PC-9 (cell line): ENCODE data around the gene TPD52L1. TPM values are rescaled to one million over a fixed set of nuclear protein-coding genes. Genes with fewer than 3 reads are reported as not detected.
"Not testable (repeated sequence)": the region's sequence is repeated elsewhere in the genome, so short reads cannot be mapped to it uniquely, and the experiment has no call there.

ENCODE experiments used
- BruUV-seq: library from RNA; stranded (reverse); fragments of 400-500 nt; replicated peaks from 2 replicates; lab custom pipeline; 2021; lab: Mats Ljungman, UMichigan
- CTCF ChIA-PET: fragments of 300-600 bp; sonication (Branson Sonifier 250); formaldehyde crosslinking; loops from one replicate; lab custom pipeline; 2022; ENCODE audit warnings: antibody characterized with exemption; lab: Charles Lee
- POLR2A ChIA-PET: fragments of 300-600 bp; sonication (Branson Sonifier 250); formaldehyde crosslinking; loops from one replicate; lab custom pipeline; 2022; ENCODE audit warnings: antibody characterized with exemption; ENCODE audit not compliant: unreplicated experiment; lab: Charles Lee
- DNase-seq, 2 experiments: peaks; one replicate each; pipeline versions ENCODE4 v3.0.0 to v3.0.0-alpha.2; 2015 to 2022; ENCODE audit warnings: mixed read lengths in 1 of 2
- H2AFZ ChIP-seq: fragments of 200-600 bp; sonication (generic); 2 replicates; pipeline ENCODE4 v1.8.1; 2017; ENCODE audit warnings: antibody characterized with exemption
- H3F3A ChIP-seq: fragments of 200-600 bp; sonication (generic); 2 replicates; pipeline ENCODE4 v1.8.1; 2017; ENCODE audit warnings: antibody characterized with exemption, mild to moderate bottlenecking, low read depth; ENCODE audit not compliant: insufficient read depth
- H3K27ac ChIP-seq: fragments of 200-600 bp; sonication (generic); 2 replicates; pipeline ENCODE4 v1.6.1; 2016; ENCODE audit warnings: mixed run types
- H3K27me3 ChIP-seq: fragments of 200-600 bp; sonication (generic); 2 replicates; pipeline ENCODE4 v1.6.1; 2016; ENCODE audit warnings: low read depth, mixed run types; ENCODE audit not compliant: insufficient read depth
- H3K36me3 ChIP-seq: fragments of 200-600 bp; sonication (generic); 2 replicates; pipeline ENCODE4 v1.6.1; 2016; ENCODE audit warnings: low read depth, mixed run types
- H3K4me1 ChIP-seq: fragments of 200-600 bp; sonication (generic); replicated peaks from 2 replicates; pipeline ENCODE4 v1.6.1; 2016; ENCODE audit warnings: mixed run types; ENCODE audit not compliant: insufficient read depth
- H3K4me2 ChIP-seq: fragments of 200-600 bp; sonication (generic); 2 replicates; pipeline ENCODE4 v1.6.1; 2017; ENCODE audit warnings: mixed run types
- H3K4me3 ChIP-seq: fragments of 200-600 bp; sonication (generic); 2 replicates; pipeline ENCODE4 v1.6.1; 2016; ENCODE audit warnings: mixed run types
- H3K79me2 ChIP-seq: fragments of 200-600 bp; sonication (generic); 2 replicates; pipeline ENCODE4 v1.6.1; 2017; ENCODE audit warnings: low read depth, mixed run types
- H3K9me2 ChIP-seq: fragments of 200-600 bp; sonication (generic); 2 replicates; pipeline ENCODE4 v1.8.1; 2017; ENCODE audit warnings: mild to moderate bottlenecking; ENCODE audit not compliant: insufficient read depth
- H3K9me3 ChIP-seq: fragments of 200-600 bp; sonication (generic); 2 replicates; pipeline ENCODE4 v1.8.1; 2016; ENCODE audit warnings: low read depth; ENCODE audit not compliant: insufficient read depth
- H4K20me1 ChIP-seq: fragments of 200-600 bp; sonication (generic); 2 replicates; pipeline ENCODE4 v1.8.1; 2017; ENCODE audit not compliant: insufficient read depth
- CTCF ChIP-seq: fragments of 200-600 bp; sonication (generic); conservative IDR thresholded peaks from 2 replicates; pipeline ENCODE4 v1.6.1; 2017; ENCODE audit warnings: mixed run types, antibody characterized with exemption, mild to moderate bottlenecking, moderate library complexity
- EZH2 ChIP-seq: fragments of 200-600 bp; sonication (generic); IDR thresholded peaks from 2 replicates; pipeline ENCODE4 v1.8.0; 2017; ENCODE audit warnings: antibody characterized with exemption, low read depth
- intact Hi-C: fragments of 100-400 bp; cut with micrococcal nuclease; formaldehyde crosslinking; loops from one replicate; pipeline ENCODE4 v1.10.0; 2022; ENCODE audit not compliant: unreplicated experiment
- total RNA-seq: library from RNA; stranded (reverse); gene quantifications from 2 replicates; pipeline ENCODE4 v1.2.3, GENCODE V29; 2021

TPD52L1 gene
- total RNA-seq, 1 experiment from 2014 or later, result 203 TPM

- Histone ChIP-seq H3F3A (no peaks in the 10 kb centered on the region), H3K4me1 (peaks cover 19% of the 10 kb centered on the region), H3K36me3 (no peaks in the 10 kb centered on the region), H4K20me1 (no peaks in the 10 kb centered on the region), H3K27me3 (no peaks in the 10 kb centered on the region), H3K4me2 (peak overlapping the region; percentile 33), H3K79me2 (no peaks in the 10 kb centered on the region), H3K9me2 (no peaks in the 10 kb centered on the region), H3K4me3 (no peak overlapping the region), H2AFZ (peak overlapping the region; percentile 67; the same call in 1 of the 2 replicates), H3K27ac (peak overlapping the region; percentile 30; the same call in 1 of the 2 replicates), H3K9me3 (no peaks in the 10 kb centered on the region; the same call in 1 of the 2 replicates)
- TF ChIP-seq CTCF, result no peak
- TF ChIP-seq EZH2, result no peak
- ChIA-PET POLR2A (interaction anchor here (0.6 to 0.9 kb wide), 4 partner anchors 24 to 862 kb away, joined by 3 to 8 read pairs (median 4); partner anchors contain the start of genes HDDC2 and TRMT11), CTCF (interaction anchor here (0.6 to 1.3 kb wide), 6 partner anchors 10 to 655 kb away, joined by 3 to 6 read pairs (median 4); no protein-coding TSS in a partner anchor)
- TSS peak; percentile 84 for BruUV-seq
- no peak for DNase-seq
- intact Hi-C loops, result loop anchor here (1.0 to 2.0 kb wide), 3 partner anchors 21 to 151 kb away; no protein-coding TSS in a partner anchor
Observed at GRCh38 chr6:125123468-125124048, 30.0 kb upstream of the TPD52L1 start.

GRCh38 chr6:125124049-125124669 is 29.4 kb upstream of the TPD52L1 start:
- Histone ChIP-seq H3K9me3 (no peaks in the 10 kb centered on the region; the same call in 1 of the 2 replicates), H3K27ac (peak overlapping the region; percentile 30; the same call in 1 of the 2 replicates), H3K4me1 (peaks cover 19% of the 10 kb centered on the region), H3F3A (no peaks in the 10 kb centered on the region), H3K4me2 (peak overlapping the region; percentile 33), H3K4me3 (no peak overlapping the region), H3K9me2 (no peaks in the 10 kb centered on the region), H3K27me3 (no peaks in the 10 kb centered on the region), H2AFZ (peak overlapping the region; percentile 67), H3K79me2 (no peaks in the 10 kb centered on the region), H3K36me3 (no peaks in the 10 kb centered on the region), H4K20me1 (no peaks in the 10 kb centered on the region)
- intact Hi-C loops, result loop anchor here (1.0 to 2.0 kb wide), 3 partner anchors 21 to 150 kb away; no protein-coding TSS in a partner anchor
- ChIA-PET POLR2A (interaction anchor here (0.5 to 0.9 kb wide), 5 partner anchors 24 to 862 kb away, joined by 3 to 9 read pairs (median 5); partner anchors contain the start of gene TRMT11), CTCF (interaction anchor here (0.6 to 1.3 kb wide), 6 partner anchors 11 to 655 kb away, joined by 3 to 6 read pairs (median 4); partner anchors contain the start of gene HDDC2)
- TF ChIP-seq CTCF (no peak; the same call in 1 of the 2 replicates), EZH2 (no peak)
- no TSS peak for BruUV-seq
- peak; percentile 57 to 84 for DNase-seq

DNA sequence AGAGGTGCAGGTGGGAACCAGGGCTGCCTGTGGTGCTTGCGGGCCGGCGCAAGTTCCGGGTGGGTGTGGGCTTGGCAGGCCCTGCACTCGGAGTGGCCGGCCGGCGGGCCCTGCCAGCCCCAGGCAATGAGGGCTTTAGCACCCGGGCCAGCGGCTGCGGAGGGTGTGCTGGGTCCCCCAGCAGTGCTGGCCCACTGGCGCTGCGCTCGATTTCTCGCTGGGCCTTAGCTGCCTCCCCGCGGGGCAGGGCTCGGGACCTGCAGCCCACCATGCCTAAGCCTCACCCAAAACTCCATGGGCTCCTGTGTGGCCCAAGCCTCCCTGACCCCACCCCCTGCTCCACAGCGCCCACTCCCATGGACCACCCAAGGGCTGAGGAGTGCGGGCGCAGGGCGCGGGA is 27.7 kb upstream of the TPD52L1 start:
- POLR2A ChIA-PET, H3K27ac ChIP-seq, H3K9me3 ChIP-seq, H3K9me2 ChIP-seq, CTCF ChIA-PET, H4K20me1 ChIP-seq, H3K4me3 ChIP-seq, H3F3A ChIP-seq, H3K27me3 ChIP-seq, H2AFZ ChIP-seq, H3K79me2 ChIP-seq, BruUV-seq, H3K36me3 ChIP-seq, H3K4me2 ChIP-seq, DNase-seq: not testable (repeated sequence)
- H3K4me1 ChIP-seq, result peaks cover 19% of the 10 kb centered on the region
- intact Hi-C loops, result loop anchor here (2.0 kb wide), 1 partner anchor 23 kb away; no protein-coding TSS in a partner anchor
